K562 (cell line): Measurements from ENCODE around the gene LINGO3. TPM values are rescaled to one million over a fixed set of nuclear protein-coding genes. Genes with fewer than 3 reads are reported as not detected.

ENCODE experiments used
- ATAC-seq: fragments of 200-7000 bp; cut with Tn5 transposase; 3 replicates; pipeline ENCODE4 v1.9.1; 2020; ENCODE audit warnings: moderate library complexity
- BruUV-seq: library from RNA; stranded (reverse); fragments of 400-500 nt; replicated peaks from 2 replicates; lab custom pipeline; 2021; lab: Mats Ljungman, UMichigan
- CTCF ChIA-PET: fragments of 300-600 bp; formaldehyde crosslinking; extraction: SDS; loops from one replicate; lab custom pipeline; 2021; ENCODE audit warnings: low intra/inter-chr PET ratio; lab: Yijun Ruan, JAX
- POLR2A ChIA-PET: fragments of 300-600, 350-650 bp; sonication (Branson Sonifier 250); formaldehyde crosslinking; extraction: SDS; loops from one replicate; lab custom pipeline; 2021; ENCODE audit warnings: antibody characterized with exemption, inconsistent platforms; lab: Yijun Ruan, JAX
- DNase-seq, 4 experiments: peaks; one replicate each; pipeline versions ENCODE4 v3.0.0 to v3.0.0-alpha.2; 2011 to 2018; ENCODE audit warnings: low spot score in 3 of 4, mixed read lengths in 3 of 4; ENCODE audit errors: extremely low read depth in 1 of 4
- FAIRE-seq: peaks from 2 replicates; lab custom pipeline; 2011; peaks lifted over from hg19 to GRCh38; lab: Jason Lieb, UNC
- H2AFZ ChIP-seq: 2 replicates; pipeline ENCODE4 v1.6.0; 2011; ENCODE audit warnings: low read depth, low read length, control low read depth, inconsistent platforms
- H3K27ac ChIP-seq: fragments of 200-600 bp; 3 replicates; pipeline ENCODE4 v1.8.0; 2011; ENCODE audit warnings: low read depth, mild to moderate bottlenecking, control low read depth, inconsistent platforms, low read length, moderate library complexity, mixed read lengths; ENCODE audit errors: extremely low read depth
- H3K27me3 ChIP-seq, 2 experiments: fragments of 300-600 bp in 1 of 2; 2 replicates in 1 of 2; 3 replicates in 1 of 2; pipeline versions ENCODE4 v1.6.0 to v1.8.0; 2011; ENCODE audit warnings: inconsistent platforms in 2 of 2, low read length in 2 of 2, mild to moderate bottlenecking in 1 of 2, mixed read lengths in 1 of 2, moderate library complexity in 1 of 2; ENCODE audit not compliant: control insufficient read depth in 2 of 2, insufficient read depth in 2 of 2
- H3K36me3 ChIP-seq: fragments of 300-600 bp; 3 replicates; pipeline ENCODE4 v1.8.0; 2011; ENCODE audit warnings: mild to moderate bottlenecking, low read length, inconsistent platforms; ENCODE audit not compliant: control insufficient read depth, insufficient read depth
- H3K4me1 ChIP-seq, 2 experiments: fragments of 200-600 bp in 1 of 2; replicated peaks in 1 of 2; 2 replicates in 1 of 2; 3 replicates in 1 of 2; pipeline versions ENCODE4 v1.5.1 to v1.8.0; 2011; ENCODE audit warnings: inconsistent platforms in 2 of 2, low read length in 2 of 2, mild to moderate bottlenecking in 1 of 2, mixed read lengths in 1 of 2, moderate library complexity in 1 of 2; ENCODE audit not compliant: control insufficient read depth in 2 of 2, insufficient read depth in 2 of 2
- H3K4me2 ChIP-seq: 2 replicates; pipeline ENCODE4 v1.6.1; 2011; ENCODE audit warnings: low read length, control low read depth, inconsistent platforms, mixed read lengths; ENCODE audit not compliant: insufficient read depth
- H3K4me3 ChIP-seq: fragments of 200-600 bp; sonication (generic), shearing (Covaris generic); 2 replicates; pipeline ENCODE4 v1.5.1; 2016; ENCODE audit warnings: control low read depth, inconsistent platforms
- H3K79me2 ChIP-seq: fragments of 200-600 bp; 3 replicates; pipeline ENCODE4 v1.8.0; 2011; ENCODE audit warnings: low read length, inconsistent platforms; ENCODE audit not compliant: control insufficient read depth, insufficient read depth
- H3K9ac ChIP-seq, 2 experiments: 2 replicates each; pipeline versions ENCODE4 v1.6.0 to v1.6.1; 2011; ENCODE audit warnings: low read depth in 2 of 2, low read length in 2 of 2, control low read depth in 1 of 2, inconsistent platforms in 1 of 2, mild to moderate bottlenecking in 1 of 2, mixed read lengths in 1 of 2; ENCODE audit not compliant: insufficient read depth in 1 of 2
- H3K9me1 ChIP-seq: one replicate; pipeline ENCODE4 v1.6.0; 2011; ENCODE audit warnings: inconsistent platforms, mild to moderate bottlenecking, low read length, moderate library complexity; ENCODE audit not compliant: control insufficient read depth, insufficient read depth
- H3K9me3 ChIP-seq: replicated peaks from 2 replicates; pipeline ENCODE4 v1.5.1; 2011; ENCODE audit warnings: low read depth, low read length, inconsistent platforms; ENCODE audit not compliant: control insufficient read depth, insufficient read depth
- H4K20me1 ChIP-seq: replicated peaks from 2 replicates; pipeline ENCODE4 v1.6.1; 2011; ENCODE audit warnings: low read length, inconsistent platforms, mixed read lengths; ENCODE audit not compliant: control insufficient read depth, insufficient read depth
- BCOR ChIP-seq: fragments of 450-650 bp; IDR thresholded peaks from 2 replicates; pipeline ENCODE4 v1.6.1; 2016
- CHD2 ChIP-seq: IDR thresholded peaks from 2 replicates; pipeline ENCODE4 v1.6.1; 2011; ENCODE audit warnings: low read depth, low read length
- GATAD2A ChIP-seq: fragments of 450-650 bp; IDR thresholded peaks from 2 replicates; pipeline ENCODE4 v1.6.1; 2017
- HDAC2 ChIP-seq: fragments of 450-650 bp; IDR thresholded peaks from 2 replicates; pipeline ENCODE4 v1.6.1; 2016; ENCODE audit warnings: mild to moderate bottlenecking
- NCOA4 ChIP-seq: fragments of 450-650 bp; IDR thresholded peaks from 2 replicates; pipeline ENCODE4 v1.6.1; 2018; ENCODE audit warnings: mild to moderate bottlenecking; ENCODE audit not compliant: partially characterized antibody
- NELFE ChIP-seq: IDR thresholded peaks from 2 replicates; pipeline ENCODE4 v1.6.1; 2011; ENCODE audit warnings: mild to moderate bottlenecking; ENCODE audit not compliant: insufficient read depth, insufficient read length
- RFX1 ChIP-seq: fragments of 450-650 bp; IDR thresholded peaks from 2 replicates; pipeline ENCODE4 v1.6.1; 2016; ENCODE audit warnings: mild to moderate bottlenecking, moderate library complexity
- SNIP1 ChIP-seq: fragments of 450-650 bp; IDR thresholded peaks from 2 replicates; pipeline ENCODE4 v1.7.1; 2017; ENCODE audit warnings: low read depth, mild to moderate bottlenecking
- TBL1XR1 ChIP-seq, 2 experiments: IDR thresholded peaks; 2 replicates each; pipeline ENCODE4 v1.6.1; 2012; ENCODE audit warnings: improper control_type of control experiment in 2 of 2, low read length in 2 of 2, mild to moderate bottlenecking in 1 of 2
- TRIM28 ChIP-seq: fragments of 450-650 bp; IDR thresholded peaks from 2 replicates; pipeline ENCODE4 v1.6.1; 2017
- XRCC4 ChIP-seq: IDR thresholded peaks from one replicate; pipeline ENCODE4 v1.6.1; 2011; ENCODE audit not compliant: insufficient read depth, insufficient read length; ENCODE audit errors: extremely low read depth
- ZNF133 ChIP-seq: fragments of 250-450 bp; sonication (Bioruptor Pico); IDR thresholded peaks from 2 replicates; pipeline ENCODE4 v1.4.0; 2020; ENCODE audit warnings: mild to moderate bottlenecking
- ZNF175 ChIP-seq: fragments of 200-800 bp; sonication (Bioruptor generic); IDR thresholded peaks from 2 replicates; pipeline ENCODE4 v1.6.1; 2016; ENCODE audit warnings: low read depth, mild to moderate bottlenecking, missing genetic modification characterization, missing compliant biosample characterization
- ZNF3 ChIP-seq: fragments of 250-450 bp; sonication (Bioruptor Pico); IDR thresholded peaks from 2 replicates; pipeline ENCODE4 v1.5.0; 2021; ENCODE audit warnings: mild to moderate bottlenecking, moderate library complexity
- ZNF586 ChIP-seq: fragments of 450-650 bp; formaldehyde crosslinking; conservative IDR thresholded peaks from 2 replicates; pipeline ENCODE4 v1.4.0; 2020; ENCODE audit warnings: mild to moderate bottlenecking, moderate library complexity
- WGBS: fragments of 100-300 bp; shearing (Covaris generic); methylation state at CpG from one replicate; pipeline ENCODE4 v1.1.6; 2016; ENCODE audit warnings: low coverage, mixed read lengths; ENCODE audit not compliant: insufficient coverage; ENCODE audit errors: missing lambda C conversion rate; 5-methylcytosine and 5-hydroxymethylcytosine counted together
- in situ Hi-C: fragments of 300-500 bp; cut with MboI; formaldehyde crosslinking; loops from 4 replicates; pipeline ENCODE4 v1.15.0; 2018; ENCODE audit warnings: inconsistent platforms, mixed read lengths
- intact Hi-C: fragments of 100-400 bp; cut with micrococcal nuclease; formaldehyde crosslinking; loops from 2 replicates; pipeline ENCODE4 v1.14.2; 2022
- polyA plus RNA-seq, 8 experiments: library from polyadenylated mRNA; depleted of rRNA in 4 of 8; stranded (reverse) in 5 of 8; unstranded in 3 of 8; fragments of >200 nt; fragmentation: Nextera tagmentation in 2 of 8; fragmentation: Illumina TruSeq in 1 of 8; extraction: Ambion mirVana in 2 of 8; extraction: Trizol in 1 of 8; gene quantifications; 2 replicates each; pipeline versions ENCODE4 v1.2.1 to v1.2.3, GENCODE V29; 2011 to 2014; ENCODE audit warnings: inconsistent platforms in 1 of 8, missing spikeins in 1 of 8
- total RNA-seq, 7 experiments: library from RNA; depleted of rRNA in 6 of 7; stranded (reverse); fragments of >200 nt in 6 of 7; fragmentation: Illumina TruSeq in 2 of 7; extraction: Trizol in 2 of 7; gene quantifications; 2 replicates each; pipeline versions ENCODE4 v1.2.1 to v1.2.3, GENCODE V29; 2011 to 2021; ENCODE audit warnings: low replicate concordance in 1 of 7
- TF ChIP-seq, protein P1 (sequence below): fragments of 450-650 bp; IDR thresholded peaks from 2 replicates; pipeline ENCODE4 v1.6.1; 2014; ENCODE audit warnings: low read depth, mild to moderate bottlenecking, moderate library complexity, borderline replicate concordance
- TF ChIP-seq, protein P2 (sequence below): fragments of 250-450 bp; sonication (Bioruptor Pico); IDR thresholded peaks from 2 replicates; pipeline ENCODE4 v1.6.1; 2021; ENCODE audit warnings: mild to moderate bottlenecking
- TF ChIP-seq, protein P3 (sequence below): IDR thresholded peaks from 2 replicates; pipeline ENCODE4 v1.6.1; 2016; ENCODE audit warnings: missing genetic modification characterization, missing compliant biosample characterization
- TF ChIP-seq, protein P4 (sequence below): fragments of 250-450 bp; sonication (Bioruptor Pico); IDR thresholded peaks from 2 replicates; pipeline ENCODE4 v1.4.0; 2020; ENCODE audit warnings: mild to moderate bottlenecking, moderate library complexity

The LINGO3 gene
- total and polyA plus RNA-seq, 9 of the 15 experiments (the other 6 are each of a cell fraction or from before 2014, with no cell fraction given) = 0.03 to 0.05 (median 0.03) TPM; not detected in 6

DNA sequence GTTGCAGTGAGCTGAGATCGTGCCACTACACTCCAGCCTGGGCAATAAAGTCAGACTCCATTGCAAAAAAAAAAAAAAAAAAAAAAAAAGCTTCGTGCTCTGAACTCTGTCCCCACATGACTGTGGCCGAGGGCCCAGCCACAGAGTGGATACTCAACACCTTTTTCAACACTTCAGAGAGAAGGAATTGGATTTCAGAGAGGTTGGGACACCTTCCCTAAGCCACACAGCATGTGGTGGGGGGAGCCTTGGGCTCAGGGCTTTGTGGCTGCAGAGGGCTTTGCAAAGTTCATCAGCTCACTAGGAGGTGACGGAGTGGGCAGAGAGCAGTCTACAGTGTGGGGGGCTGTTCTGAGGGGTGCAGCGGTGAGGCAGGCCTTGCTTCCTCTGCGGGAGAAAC is 11.0 kb upstream of the LINGO3 start (continued):
- TF ChIP-seq RFX1 (no peak), XRCC4 (no peak), ZNF3 (CRISPR knock-in tag) (no peak), BCOR (peak; percentile 95), HDAC2 (peak; percentile 41; the same call in 1 of the 2 replicates)

DNA sequence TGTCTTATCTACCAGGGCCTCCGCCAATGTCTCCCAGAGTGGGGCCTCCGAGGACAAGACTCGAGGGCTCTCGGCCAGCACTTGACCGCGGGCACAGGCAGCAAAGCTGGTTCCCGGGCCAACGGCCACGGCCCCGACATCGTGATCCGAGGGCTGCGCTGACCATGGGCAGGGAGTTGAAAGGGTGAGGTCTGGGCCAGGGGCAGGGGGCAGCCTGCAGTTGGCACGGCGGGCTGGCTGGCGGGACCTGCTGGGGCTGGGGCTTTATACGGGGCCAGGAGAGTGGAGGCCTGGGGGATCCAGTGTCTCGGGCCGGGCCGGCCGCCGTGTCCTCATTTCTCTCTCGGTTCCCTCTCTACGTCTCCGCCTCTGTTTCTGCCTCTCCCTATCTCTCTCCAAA is 9.8 kb upstream of the LINGO3 start:
- Histone ChIP-seq H3K4me1 (peaks cover 3 to 35% of the 10 kb centered on the region in 2 experiments; a peak in 3 of 5 replicates), H3K79me2 (no peaks in the 10 kb centered on the region), H3K36me3 (peaks cover 12% of the 10 kb centered on the region; the same call in 1 of the 3 replicates), H3K9ac (peak overlapping the region in 1 of 2 experiments; percentile 55; a peak in 1 of 4 replicates), H3K27ac (no peak overlapping the region), H2AFZ (0 out of 2 replicates have a peak overlapping the region, but pooled peaks have one; percentile 20), H3K4me2 (no peak overlapping the region), H3K27me3 (no peaks in the 10 kb centered on the region), H3K9me1 (no peaks in the 10 kb centered on the region), H4K20me1 (no peaks in the 10 kb centered on the region), H3K4me3 (no peak overlapping the region), H3K9me3 (peaks cover 12% of the 10 kb centered on the region)
- BruUV-seq = no TSS peak
- DNase-seq = no peak
- intact Hi-C loops (loop anchor here (5.0 kb wide), 1 partner anchor 40 kb away; no protein-coding TSS in a partner anchor), in situ Hi-C loops (loop anchor here (5.0 to 10.0 kb wide), 2 partner anchors 83 to 160 kb away; partner anchors contain the start of genes PLEKHJ1 and SF3A2)
- no peak for ATAC-seq
- FAIRE-seq = no peak
- CTCF ChIA-PET = no interaction called here
- POLR2A ChIA-PET = interaction anchor here (0.5 to 4.2 kb wide), 6 partner anchors 10 to 150 kb away, joined by 3 to 13 read pairs (median 4); partner anchors contain the start of genes AMH, LSM7 and SPPL2B
- 51% methylated on average over 18 of the region's 25 CpGs for WGBS
- no peak for TF ChIP-seq NELFE
- no peak for TF ChIP-seq ZNF133
- TF ChIP-seq CHD2 = no peak
- TF ChIP-seq, protein P1, sequence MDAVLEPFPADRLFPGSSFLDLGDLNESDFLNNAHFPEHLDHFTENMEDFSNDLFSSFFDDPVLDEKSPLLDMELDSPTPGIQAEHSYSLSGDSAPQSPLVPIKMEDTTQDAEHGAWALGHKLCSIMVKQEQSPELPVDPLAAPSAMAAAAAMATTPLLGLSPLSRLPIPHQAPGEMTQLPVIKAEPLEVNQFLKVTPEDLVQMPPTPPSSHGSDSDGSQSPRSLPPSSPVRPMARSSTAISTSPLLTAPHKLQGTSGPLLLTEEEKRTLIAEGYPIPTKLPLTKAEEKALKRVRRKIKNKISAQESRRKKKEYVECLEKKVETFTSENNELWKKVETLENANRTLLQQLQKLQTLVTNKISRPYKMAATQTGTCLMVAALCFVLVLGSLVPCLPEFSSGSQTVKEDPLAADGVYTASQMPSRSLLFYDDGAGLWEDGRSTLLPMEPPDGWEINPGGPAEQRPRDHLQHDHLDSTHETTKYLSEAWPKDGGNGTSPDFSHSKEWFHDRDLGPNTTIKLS = no peak
- TF ChIP-seq, protein P2, sequence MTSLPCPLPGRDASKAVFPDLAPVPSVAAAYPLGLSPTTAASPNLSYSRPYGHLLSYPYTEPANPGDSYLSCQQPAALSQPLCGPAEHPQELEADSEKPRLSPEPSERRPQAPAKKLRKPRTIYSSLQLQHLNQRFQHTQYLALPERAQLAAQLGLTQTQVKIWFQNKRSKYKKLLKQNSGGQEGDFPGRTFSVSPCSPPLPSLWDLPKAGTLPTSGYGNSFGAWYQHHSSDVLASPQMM (CRISPR knock-in tag) = no peak
- TF ChIP-seq, protein P3, sequence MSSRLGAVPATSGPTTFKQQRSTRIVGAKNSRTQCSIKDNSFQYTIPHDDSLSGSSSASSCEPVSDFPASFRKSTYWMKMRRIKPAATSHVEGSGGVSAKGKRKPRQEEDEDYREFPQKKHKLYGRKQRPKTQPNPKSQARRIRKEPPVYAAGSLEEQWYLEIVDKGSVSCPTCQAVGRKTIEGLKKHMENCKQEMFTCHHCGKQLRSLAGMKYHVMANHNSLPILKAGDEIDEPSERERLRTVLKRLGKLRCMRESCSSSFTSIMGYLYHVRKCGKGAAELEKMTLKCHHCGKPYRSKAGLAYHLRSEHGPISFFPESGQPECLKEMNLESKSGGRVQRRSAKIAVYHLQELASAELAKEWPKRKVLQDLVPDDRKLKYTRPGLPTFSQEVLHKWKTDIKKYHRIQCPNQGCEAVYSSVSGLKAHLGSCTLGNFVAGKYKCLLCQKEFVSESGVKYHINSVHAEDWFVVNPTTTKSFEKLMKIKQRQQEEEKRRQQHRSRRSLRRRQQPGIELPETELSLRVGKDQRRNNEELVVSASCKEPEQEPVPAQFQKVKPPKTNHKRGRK = no peak
- no peak for TF ChIP-seq ZNF175 (CRISPR knock-in tag)
- TF ChIP-seq ZNF586 (CRISPR knock-in tag) = no peak
- no peak for TF ChIP-seq NCOA4
- no peak for TF ChIP-seq SNIP1
- TF ChIP-seq TBL1XR1 (IDR thresholded peaks at IDR 0.05; ENCODE audit: low read length in 2 of 2) = no peak
- TF ChIP-seq, protein P4, sequence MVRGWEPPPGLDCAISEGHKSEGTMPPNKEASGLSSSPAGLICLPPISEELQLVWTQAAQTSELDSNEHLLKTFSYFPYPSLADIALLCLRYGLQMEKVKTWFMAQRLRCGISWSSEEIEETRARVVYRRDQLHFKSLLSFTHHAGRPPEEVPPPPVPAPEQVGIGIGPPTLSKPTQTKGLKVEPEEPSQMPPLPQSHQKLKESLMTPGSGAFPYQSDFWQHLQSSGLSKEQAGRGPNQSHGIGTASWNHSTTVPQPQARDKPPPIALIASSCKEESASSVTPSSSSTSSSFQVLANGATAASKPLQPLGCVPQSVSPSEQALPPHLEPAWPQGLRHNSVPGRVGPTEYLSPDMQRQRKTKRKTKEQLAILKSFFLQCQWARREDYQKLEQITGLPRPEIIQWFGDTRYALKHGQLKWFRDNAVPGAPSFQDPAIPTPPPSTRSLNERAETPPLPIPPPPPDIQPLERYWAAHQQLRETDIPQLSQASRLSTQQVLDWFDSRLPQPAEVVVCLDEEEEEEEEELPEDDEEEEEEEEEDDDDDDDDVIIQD (CRISPR knock-in tag) = no peak
- no peak for TF ChIP-seq TRIM28
- TF ChIP-seq GATAD2A = no peak
